OCI-LY3 (cell line): ENCODE results near the gene CEP120.

Experiments
- EZH2phosphoT487 ChIP-seq: fragments of 200-600 bp; shearing (Covaris generic); IDR thresholded peaks from 2 replicates; pipeline ENCODE4 v1.6.1; 2018; ENCODE audit warnings: antibody characterized with exemption, mixed run types, low read depth
- TF ChIP-seq, protein P1 (sequence below): fragments of 200-600, 300-600 bp; sonication (generic); IDR thresholded peaks from 2 replicates; pipeline ENCODE4 v1.5.1; 2014; ENCODE audit warnings: antibody characterized with exemption, low read length, low read depth

DNA sequence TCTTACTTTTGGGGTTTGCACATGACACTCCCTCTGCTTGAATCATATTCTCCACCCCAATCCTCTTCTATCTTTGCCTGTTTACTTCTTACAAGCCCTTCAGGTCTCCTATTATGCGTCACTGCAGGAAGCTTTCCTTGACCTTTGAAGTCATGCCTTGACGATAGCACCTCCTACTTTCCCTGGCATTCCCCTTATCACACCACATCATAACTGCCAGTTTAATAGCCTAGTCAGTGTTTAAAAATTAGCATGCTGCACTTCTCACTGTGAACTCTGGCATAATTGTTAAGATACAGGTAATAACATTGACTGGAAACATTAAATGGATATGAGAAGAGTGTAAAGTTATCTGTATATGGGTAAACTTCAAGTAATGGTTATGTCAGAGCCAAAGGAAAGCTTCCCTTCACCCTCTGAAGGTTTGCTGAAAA lies 37.1 kb upstream of the CEP120 start:
- TF ChIP-seq, protein P1, sequence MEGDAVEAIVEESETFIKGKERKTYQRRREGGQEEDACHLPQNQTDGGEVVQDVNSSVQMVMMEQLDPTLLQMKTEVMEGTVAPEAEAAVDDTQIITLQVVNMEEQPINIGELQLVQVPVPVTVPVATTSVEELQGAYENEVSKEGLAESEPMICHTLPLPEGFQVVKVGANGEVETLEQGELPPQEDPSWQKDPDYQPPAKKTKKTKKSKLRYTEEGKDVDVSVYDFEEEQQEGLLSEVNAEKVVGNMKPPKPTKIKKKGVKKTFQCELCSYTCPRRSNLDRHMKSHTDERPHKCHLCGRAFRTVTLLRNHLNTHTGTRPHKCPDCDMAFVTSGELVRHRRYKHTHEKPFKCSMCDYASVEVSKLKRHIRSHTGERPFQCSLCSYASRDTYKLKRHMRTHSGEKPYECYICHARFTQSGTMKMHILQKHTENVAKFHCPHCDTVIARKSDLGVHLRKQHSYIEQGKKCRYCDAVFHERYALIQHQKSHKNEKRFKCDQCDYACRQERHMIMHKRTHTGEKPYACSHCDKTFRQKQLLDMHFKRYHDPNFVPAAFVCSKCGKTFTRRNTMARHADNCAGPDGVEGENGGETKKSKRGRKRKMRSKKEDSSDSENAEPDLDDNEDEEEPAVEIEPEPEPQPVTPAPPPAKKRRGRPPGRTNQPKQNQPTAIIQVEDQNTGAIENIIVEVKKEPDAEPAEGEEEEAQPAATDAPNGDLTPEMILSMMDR, result no peak
- TF ChIP-seq EZH2phosphoT487, result no peak
